HT-29 (cell line): ENCODE results near the gene ADGRG3. TPM values are rescaled to one million over a fixed set of nuclear protein-coding genes. Genes with fewer than 3 reads are reported as not detected.

Experiments
- DNase-seq: peaks from one replicate; pipeline ENCODE4 v3.0.0-alpha.2; 2015; ENCODE audit warnings: low spot score
- total RNA-seq: library from RNA; depleted of rRNA; stranded (reverse); fragments of >200 nt; shearing (Covaris generic); gene quantifications from 2 replicates; pipeline ENCODE4 v1.2.3, GENCODE V29; 2014; rRNA removed

Gene ADGRG3
- not detected in 2 replicates for total RNA-seq

GRCh38 chr16:57668263-57668571 is at the start of gene ADGRG3:
TSS of gene ADGRG3 (plus strand) at chr16:57668306. CDS start at chr16:57668348, 42 bp downstream.
- no peak for DNase-seq

- DNase-seq = no peak
Measured at GRCh38 chr16:57619133-57619605, 48.9 kb upstream of the ADGRG3 start.

- peak; percentile 92 for DNase-seq
Measured at GRCh38 chr16:57619606-57620334, 48.3 kb upstream of the ADGRG3 start.

- peak; percentile 91 for DNase-seq
Measured at GRCh38 chr16:57620335-57621231, 47.5 kb upstream of the ADGRG3 start.

- DNase-seq = no peak
Measured at GRCh38 chr16:57621521-57622271, 46.4 kb upstream of the ADGRG3 start.

GRCh38 chr16:57622361-57623250 is 45.5 kb upstream of the ADGRG3 start:
- no peak for DNase-seq

- DNase-seq = peak; percentile 85
Measured at GRCh38 chr16:57623251-57624043, 44.7 kb upstream of the ADGRG3 start.

GRCh38 chr16:57624044-57624688 is 43.9 kb upstream of the ADGRG3 start:
- no peak for DNase-seq

- no peak for DNase-seq
Measured at GRCh38 chr16:57624806-57625500, 43.2 kb upstream of the ADGRG3 start.

- DNase-seq = no peak
Measured at GRCh38 chr16:57626420-57627170, 41.5 kb upstream of the ADGRG3 start.

GRCh38 chr16:57627184-57627871 is 40.8 kb upstream of the ADGRG3 start:
- no peak for DNase-seq

- peak; percentile 71 for DNase-seq
Measured at GRCh38 chr16:57628008-57628781, 39.9 kb upstream of the ADGRG3 start, which contains the start of gene ADGRG1. TSS of gene ADGRG1 (plus strand) at chr16:57628630. CDS start at chr16:57650288, 21,658 bp downstream.

GRCh38 chr16:57628783-57629293 is 39.3 kb upstream of the ADGRG3 start:
- DNase-seq = no peak

- DNase-seq = no peak
Measured at GRCh38 chr16:57629516-57630406, 38.3 kb upstream of the ADGRG3 start.

GRCh38 chr16:57630407-57630797 is 37.7 kb upstream of the ADGRG3 start:
- no peak for DNase-seq
